Measurements from ENCODE around the gene PLXNB1. TPM values are rescaled to one million over a fixed set of nuclear protein-coding genes. Genes with fewer than 3 reads are reported as not detected.
A peak's percentile ranks its signal among the peaks of the same experiment; 100 is the strongest.

PLXNB1 gene, protein sequence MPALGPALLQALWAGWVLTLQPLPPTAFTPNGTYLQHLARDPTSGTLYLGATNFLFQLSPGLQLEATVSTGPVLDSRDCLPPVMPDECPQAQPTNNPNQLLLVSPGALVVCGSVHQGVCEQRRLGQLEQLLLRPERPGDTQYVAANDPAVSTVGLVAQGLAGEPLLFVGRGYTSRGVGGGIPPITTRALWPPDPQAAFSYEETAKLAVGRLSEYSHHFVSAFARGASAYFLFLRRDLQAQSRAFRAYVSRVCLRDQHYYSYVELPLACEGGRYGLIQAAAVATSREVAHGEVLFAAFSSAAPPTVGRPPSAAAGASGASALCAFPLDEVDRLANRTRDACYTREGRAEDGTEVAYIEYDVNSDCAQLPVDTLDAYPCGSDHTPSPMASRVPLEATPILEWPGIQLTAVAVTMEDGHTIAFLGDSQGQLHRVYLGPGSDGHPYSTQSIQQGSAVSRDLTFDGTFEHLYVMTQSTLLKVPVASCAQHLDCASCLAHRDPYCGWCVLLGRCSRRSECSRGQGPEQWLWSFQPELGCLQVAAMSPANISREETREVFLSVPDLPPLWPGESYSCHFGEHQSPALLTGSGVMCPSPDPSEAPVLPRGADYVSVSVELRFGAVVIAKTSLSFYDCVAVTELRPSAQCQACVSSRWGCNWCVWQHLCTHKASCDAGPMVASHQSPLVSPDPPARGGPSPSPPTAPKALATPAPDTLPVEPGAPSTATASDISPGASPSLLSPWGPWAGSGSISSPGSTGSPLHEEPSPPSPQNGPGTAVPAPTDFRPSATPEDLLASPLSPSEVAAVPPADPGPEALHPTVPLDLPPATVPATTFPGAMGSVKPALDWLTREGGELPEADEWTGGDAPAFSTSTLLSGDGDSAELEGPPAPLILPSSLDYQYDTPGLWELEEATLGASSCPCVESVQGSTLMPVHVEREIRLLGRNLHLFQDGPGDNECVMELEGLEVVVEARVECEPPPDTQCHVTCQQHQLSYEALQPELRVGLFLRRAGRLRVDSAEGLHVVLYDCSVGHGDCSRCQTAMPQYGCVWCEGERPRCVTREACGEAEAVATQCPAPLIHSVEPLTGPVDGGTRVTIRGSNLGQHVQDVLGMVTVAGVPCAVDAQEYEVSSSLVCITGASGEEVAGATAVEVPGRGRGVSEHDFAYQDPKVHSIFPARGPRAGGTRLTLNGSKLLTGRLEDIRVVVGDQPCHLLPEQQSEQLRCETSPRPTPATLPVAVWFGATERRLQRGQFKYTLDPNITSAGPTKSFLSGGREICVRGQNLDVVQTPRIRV (N-terminal part only)
- total RNA-seq, result 100 to 1,000 TPM; 175 to 216 TPM
- polyA plus RNA-seq (2013, experiment 1 of 2), result 165 TPM
- polyA plus RNA-seq (2013, experiment 2 of 2), result 157 TPM
- long read RNA-seq, experiment 1, full-length matches to known transcripts, result 3 of 34 reads
- long read RNA-seq, experiment 1, partial matches to known transcripts, result 14 of 34 reads
- long read RNA-seq, experiment 1, other reads (novel, unspliced or antisense), result 17 of 34 reads
- long read RNA-seq, experiment 2, full-length matches to known transcripts, result 10 of 117 reads
- long read RNA-seq, experiment 2, partial matches to known transcripts, result 44 of 117 reads
- long read RNA-seq, experiment 2, other reads (novel, unspliced or antisense), result 63 of 117 reads
- long read RNA-seq, experiment 3, partial matches to known transcripts, result 84 of 121 reads
- long read RNA-seq, experiment 3, other reads (novel, unspliced or antisense), result 36 of 121 reads
- long read RNA-seq, experiment 4, partial matches to known transcripts, result 3 of 3 reads
- long read RNA-seq, experiment 4, other reads (novel, unspliced or antisense), result 0 of 3 reads

- Mint-ChIP-seq H3K36me3 (ENCODE audit: low read depth) (peaks cover 32% of the 10 kb centered on the region), H3K9me3 (no peaks in the 10 kb centered on the region), H3K27ac (peak within 1 kb of the TSS; percentile 94), H3K4me3 (peak within 1 kb of the TSS; percentile 90), H3K27me3 (ENCODE audit: insufficient read depth) (no peaks in the 10 kb centered on the region), H3K4me1 (peaks cover 39% of the 10 kb centered on the region)
- TF ChIP-seq CTCF (conservative IDR thresholded peaks at IDR 0.05), result no peak
- WGBS, 2 experiments (ENCODE audit: insufficient coverage in 1 of 2, insufficient read length in 1 of 2), result 15 to 18% methylated on average over 9 to 15 of the region's 15 CpGs
- H3K36me3 ChIP-seq (ENCODE audit: control insufficient read depth, insufficient read depth, low read length), result peaks cover 34% of the 10 kb centered on the region
- H3K4me3 ChIP-seq (ENCODE audit: low read length), result peak within 1 kb of the TSS; percentile 84
- H3K4me1 ChIP-seq (ENCODE audit: control insufficient read depth, insufficient read depth, low read length), result peaks cover 14% of the 10 kb centered on the region
- H3K9ac ChIP-seq (ENCODE audit: extremely low read depth, low read length, poor library complexity, severe bottlenecking), result peak within 1 kb of the TSS; percentile 85
- DNase-seq, result peak; percentile 95
- H3K9me3 ChIP-seq (ENCODE audit: control insufficient read depth, low read length), result no peaks in the 10 kb centered on the region
- H3K27me3 ChIP-seq (ENCODE audit: control insufficient read depth, insufficient read depth, low read length, poor library complexity, severe bottlenecking), result no peaks in the 10 kb centered on the region
- H3K27ac ChIP-seq (ENCODE audit: low read depth, low read length), result peak within 1 kb of the TSS; percentile 99
Observed at GRCh38 chr3:48429960-48430707, at the start of gene PLXNB1. PLXNB1 (minus strand) TSS chr3:48430086; CDS start chr3:48424611, 5,475 bp downstream.

GRCh38 chr3:48478626-48479555, 49.0 kb upstream of the PLXNB1 start:
- Mint-ChIP-seq H3K4me3 (no peak overlapping the region), H3K9me3 (no peaks in the 10 kb centered on the region), H3K27ac (peak overlapping the region; percentile 78), H3K27me3 (ENCODE audit: insufficient read depth) (no peaks in the 10 kb centered on the region), H3K4me1 (peaks cover 15% of the 10 kb centered on the region), H3K36me3 (ENCODE audit: low read depth) (peaks cover 18% of the 10 kb centered on the region)
- no peaks in the 10 kb centered on the region for H3K9me3 ChIP-seq (ENCODE audit: control insufficient read depth, low read length)
- no peaks in the 10 kb centered on the region for H3K27me3 ChIP-seq (ENCODE audit: control insufficient read depth, insufficient read depth, low read length, poor library complexity, severe bottlenecking)
- no peak overlapping the region for H3K9ac ChIP-seq (ENCODE audit: extremely low read depth, low read length, poor library complexity, severe bottlenecking)
- H3K27ac ChIP-seq (ENCODE audit: low read depth, low read length), result no peak overlapping the region
- TF ChIP-seq CTCF (conservative IDR thresholded peaks at IDR 0.05), result no peak
- H3K4me3 ChIP-seq (ENCODE audit: low read length), result no peak overlapping the region
- 87 to 90% methylated on average over 6 to 19 of the region's 19 CpGs for WGBS, 2 experiments (ENCODE audit: insufficient coverage in 1 of 2, insufficient read length in 1 of 2)
- peaks cover 4% of the 10 kb centered on the region for H3K36me3 ChIP-seq (ENCODE audit: control insufficient read depth, insufficient read depth, low read length)
- peaks cover 5% of the 10 kb centered on the region for H3K4me1 ChIP-seq (ENCODE audit: control insufficient read depth, insufficient read depth, low read length)
- peak; percentile 41 for DNase-seq

Measured in endodermal cell (in vitro differentiated cells).